Hematopoietic multipotent progenitor cell treated with erythropoietin and hydrocortisone succinate and interleukin-3 and kit ligand, for 4 days (in vitro differentiated cells): Measurements from ENCODE around the gene SGPL1.
A peak's percentile ranks its signal among the peaks of the same experiment; 100 is the strongest.

Experiments used
- DNase-seq: peaks from one replicate; pipeline ENCODE4 v3.0.0-alpha.2; 2015

Gene SGPL1

GRCh38 chr10:70811881-70812280 lies 3.9 kb upstream of the SGPL1 start:
- no peak for DNase-seq

GRCh38 chr10:70812814-70813213 lies 2.9 kb upstream of the SGPL1 start:
- DNase-seq, result no peak

- DNase-seq, result no peak
These were observed 1.6 kb upstream of the SGPL1 start for GRCh38 chr10:70814126-70814525.

DNA sequence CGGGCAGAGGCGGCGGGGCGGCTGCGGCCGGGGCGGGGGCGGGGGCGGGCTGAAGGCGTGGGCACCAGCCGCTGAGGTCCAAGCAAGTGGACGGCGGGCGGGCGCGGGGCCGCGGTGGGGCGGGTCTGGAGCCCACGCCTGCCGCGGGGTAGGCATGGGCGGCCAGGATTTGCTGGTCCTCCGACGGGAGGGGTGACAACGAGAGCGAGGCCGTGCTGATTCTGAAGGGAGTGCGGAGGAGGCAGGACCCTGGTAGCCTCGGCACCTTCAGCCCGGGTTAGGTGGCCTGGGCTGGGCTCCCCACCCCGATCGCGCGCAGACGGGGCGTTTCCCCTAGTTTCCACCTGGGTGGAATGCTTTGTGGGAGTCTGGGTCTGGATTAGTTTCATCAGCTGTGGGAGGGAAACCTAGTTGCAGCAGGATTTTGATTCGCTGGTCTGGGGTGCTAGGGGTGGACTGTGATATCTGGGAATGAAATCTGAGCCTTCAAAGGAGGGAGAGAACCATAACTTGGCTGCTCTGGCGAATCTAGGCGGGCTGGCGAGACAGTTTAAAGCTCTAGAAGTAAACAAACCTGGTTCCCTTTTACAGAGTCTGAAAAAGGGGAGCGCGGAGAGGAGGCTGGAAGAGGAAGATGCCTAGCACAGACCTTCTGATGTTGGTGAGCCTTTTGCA lies 609 bp downstream of the SGPL1 start:
- peak; percentile 51 for DNase-seq

DNA sequence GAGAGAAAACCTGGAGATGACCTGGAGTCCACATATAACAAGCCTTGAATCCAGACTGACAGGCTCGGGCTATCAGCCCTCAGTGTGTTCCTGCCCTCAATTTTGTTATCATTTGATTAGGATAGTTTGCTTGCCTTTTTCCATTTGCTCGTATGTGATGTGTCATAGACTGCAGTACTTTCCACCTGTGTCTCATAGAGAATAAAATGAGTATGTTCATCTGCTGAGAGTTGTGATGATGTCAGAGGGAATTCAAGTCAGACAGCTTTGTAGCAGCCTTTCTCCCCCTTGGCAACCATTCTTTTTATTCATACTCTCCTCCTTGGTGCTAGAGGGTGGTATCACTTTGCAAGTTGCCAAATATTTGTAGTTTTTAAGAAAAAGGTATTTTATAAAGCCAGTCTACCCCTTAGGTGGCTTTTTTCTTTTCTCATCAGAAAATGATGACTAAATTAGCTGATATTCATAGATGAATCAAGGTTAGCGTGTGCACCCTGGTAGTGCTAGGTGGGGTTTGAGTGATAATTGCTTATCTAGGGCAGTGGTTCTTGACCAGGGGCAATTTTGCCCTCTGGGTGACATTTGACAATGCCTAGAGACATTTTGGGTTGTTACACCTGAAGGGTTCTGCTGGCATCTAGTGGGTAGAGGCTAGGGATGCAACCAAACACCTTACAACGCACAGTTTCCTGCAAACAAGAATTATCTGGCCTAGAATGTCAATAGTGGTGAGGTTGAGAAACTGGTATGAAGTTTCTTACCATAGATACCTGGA lies 5.4 kb downstream of the SGPL1 start:
- DNase-seq, result peak; percentile 20

DNA sequence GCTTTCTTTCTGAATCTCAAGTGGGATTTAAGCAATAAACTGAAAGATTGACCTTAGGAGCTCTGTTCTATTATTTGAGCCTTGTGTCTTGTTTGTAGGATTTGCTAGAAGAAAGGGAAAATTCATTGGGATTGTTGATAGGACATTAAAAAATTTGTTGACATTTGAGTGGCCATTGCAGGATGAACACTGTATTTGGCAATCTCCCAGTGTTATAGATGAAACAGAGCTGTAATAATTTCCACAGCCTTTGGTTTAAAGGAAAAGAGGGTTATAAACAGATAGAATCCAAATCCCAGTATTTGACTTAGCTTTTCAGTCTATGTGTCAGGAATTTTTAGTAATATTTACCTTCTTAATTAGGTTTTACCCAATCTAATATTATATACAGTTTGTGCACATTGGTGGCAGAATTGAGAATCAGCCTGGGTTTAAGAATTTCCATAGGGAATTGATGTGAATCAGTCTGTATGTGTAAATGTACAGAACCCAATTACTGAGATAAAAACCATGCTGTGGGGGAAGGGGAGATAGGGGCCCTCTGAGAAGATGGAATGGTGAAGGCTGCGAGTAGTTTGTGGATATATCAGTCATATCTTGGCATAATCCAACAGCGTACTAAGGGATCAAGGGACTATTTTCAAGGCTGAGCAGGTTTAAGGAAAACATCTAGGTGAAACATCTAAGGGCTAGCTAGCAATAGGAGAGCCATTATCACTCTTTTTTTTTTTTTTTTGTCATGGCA lies 6.5 kb downstream of the SGPL1 start:
- no peak for DNase-seq

- DNase-seq, result peak; percentile 24
These were observed 11.5 kb downstream of the SGPL1 start for GRCh38 chr10:70827086-70827757.

DNA sequence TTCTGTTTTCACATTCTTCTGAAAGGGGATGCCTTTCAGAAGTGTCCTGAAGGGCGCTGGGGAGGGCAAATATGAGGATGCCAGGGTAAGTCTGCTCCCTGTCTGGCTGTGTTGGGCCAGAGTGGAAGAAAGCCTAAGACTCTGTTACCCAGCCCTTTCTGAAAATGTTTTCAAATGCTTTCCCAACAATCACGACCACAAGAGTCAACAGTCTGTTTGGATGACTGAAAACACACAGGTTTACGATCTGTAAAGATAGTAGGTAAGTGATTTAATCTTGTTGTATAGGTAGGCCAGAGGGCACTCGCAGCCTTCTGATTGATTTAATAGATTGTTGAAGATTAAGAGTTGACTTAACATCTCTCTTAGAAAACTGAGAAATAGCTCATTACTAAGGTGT lies 13.2 kb downstream of the SGPL1 start:
- DNase-seq, result no peak

DNA sequence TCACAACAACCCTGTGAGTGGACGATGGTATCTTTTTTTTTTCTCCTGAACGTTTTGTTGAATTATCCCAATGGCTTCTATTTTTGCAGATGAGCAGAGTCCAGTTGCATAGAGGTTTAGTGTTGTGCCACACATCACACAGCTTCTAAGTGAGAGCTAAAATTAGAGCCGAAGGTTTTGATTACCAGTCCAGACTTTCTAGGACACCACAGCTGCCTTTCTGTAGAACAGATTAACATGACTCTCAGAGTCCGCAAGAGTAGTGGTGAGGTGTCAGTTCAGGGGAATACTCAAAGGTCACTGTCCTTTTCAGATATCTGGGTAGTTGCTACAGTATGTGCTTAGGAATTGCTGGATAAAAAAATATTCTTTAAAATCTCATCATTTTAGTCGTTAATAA lies 13.8 kb downstream of the SGPL1 start:
- no peak for DNase-seq

GRCh38 chr10:70830164-70830563 lies 14.4 kb downstream of the SGPL1 start:
- peak; percentile 35 for DNase-seq

DNA sequence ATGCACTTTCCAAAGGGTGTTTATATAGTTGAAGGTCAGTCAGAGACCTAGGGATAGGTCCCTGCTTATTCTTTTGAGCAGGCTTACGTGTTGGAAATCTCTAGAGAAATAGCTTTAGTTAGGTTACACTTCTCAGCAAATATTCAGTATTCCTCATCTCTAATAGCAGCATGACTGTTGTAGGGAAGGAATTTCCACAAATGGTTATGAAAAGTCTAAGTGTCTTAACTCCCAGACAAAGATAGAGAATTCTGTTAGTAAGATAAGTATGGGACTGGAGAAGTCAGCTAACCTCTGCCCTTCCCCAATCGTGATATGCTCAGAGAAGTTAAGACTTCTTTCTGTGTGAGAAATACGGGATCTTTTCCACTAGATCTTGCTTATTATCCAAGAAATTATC lies 16.5 kb downstream of the SGPL1 start:
- DNase-seq, result no peak

- peak; percentile 25 for DNase-seq
These were observed 17.2 kb downstream of the SGPL1 start for GRCh38 chr10:70832852-70833528.

- no peak for DNase-seq
These were observed 17.9 kb downstream of the SGPL1 start for GRCh38 chr10:70833601-70834000.

GRCh38 chr10:70834021-70834420 lies 18.3 kb downstream of the SGPL1 start:
- no peak for DNase-seq

- DNase-seq, result no peak
These were observed 18.8 kb downstream of the SGPL1 start for GRCh38 chr10:70834441-70835151.

DNA sequence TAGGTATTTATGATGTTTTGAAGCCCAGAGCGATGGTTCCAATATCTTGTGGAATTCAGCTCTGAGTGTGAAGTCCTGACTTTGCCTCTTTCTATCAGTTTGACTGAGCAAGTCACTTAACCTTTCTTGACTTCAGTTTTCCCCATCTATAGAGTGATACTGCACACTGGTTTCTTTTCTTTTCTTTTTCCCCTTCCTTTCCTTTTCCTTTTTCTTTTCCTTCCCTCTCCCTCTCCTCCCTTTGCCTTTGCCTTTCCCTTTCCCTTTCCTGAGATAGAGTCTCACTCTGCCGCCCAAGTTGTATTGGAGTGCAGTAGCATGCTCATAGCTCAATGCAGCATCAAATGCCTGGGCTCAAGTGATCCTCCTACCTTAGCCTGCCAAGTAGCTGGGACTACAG lies 20.6 kb downstream of the SGPL1 start:
- DNase-seq, result no peak

GRCh38 chr10:70837660-70838059 lies 21.9 kb downstream of the SGPL1 start:
- no peak for DNase-seq

- no peak for DNase-seq
These were observed 22.6 kb downstream of the SGPL1 start for GRCh38 chr10:70838270-70838805.

- peak; percentile 28 for DNase-seq
These were observed 25.1 kb downstream of the SGPL1 start for GRCh38 chr10:70840836-70841235.

DNA sequence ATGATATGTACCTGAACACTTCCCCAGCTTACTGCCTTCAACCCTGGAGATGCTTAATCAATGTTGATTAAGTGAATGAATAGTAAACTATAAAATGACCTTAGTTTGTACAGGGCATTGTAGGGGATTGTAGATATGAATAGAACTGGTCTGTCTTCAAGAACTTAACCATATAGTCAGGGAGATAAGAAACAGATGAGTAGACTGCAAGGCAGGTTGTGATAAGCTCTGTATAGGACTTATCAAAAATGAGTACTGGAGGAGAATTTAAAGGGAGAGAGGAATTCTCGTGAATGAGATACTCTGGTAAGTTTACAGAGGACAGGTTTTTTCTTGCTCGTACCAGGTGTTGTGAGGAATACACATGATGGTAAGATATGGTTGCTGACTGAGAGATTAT lies 27.6 kb downstream of the SGPL1 start:
- peak; percentile 27 for DNase-seq

GRCh38 chr10:70843776-70844489 lies 28.2 kb downstream of the SGPL1 start:
- no peak for DNase-seq
